K562 (cell line): Measurements from ENCODE around the gene DENND6A. TPM values are rescaled to one million over a fixed set of nuclear protein-coding genes. Genes with fewer than 3 reads are reported as not detected.

ENCODE experiments used
- ATAC-seq: fragments of 200-7000 bp; cut with Tn5 transposase; 3 replicates; pipeline ENCODE4 v1.9.1; 2020; ENCODE audit warnings: moderate library complexity
- BruUV-seq: library from RNA; stranded (reverse); fragments of 400-500 nt; replicated peaks from 2 replicates; lab custom pipeline; 2021; lab: Mats Ljungman, UMichigan
- CTCF ChIA-PET: fragments of 300-600 bp; formaldehyde crosslinking; extraction: SDS; loops from one replicate; lab custom pipeline; 2021; ENCODE audit warnings: low intra/inter-chr PET ratio; lab: Yijun Ruan, JAX
- POLR2A ChIA-PET: fragments of 300-600, 350-650 bp; sonication (Branson Sonifier 250); formaldehyde crosslinking; extraction: SDS; loops from one replicate; lab custom pipeline; 2021; ENCODE audit warnings: antibody characterized with exemption, inconsistent platforms; lab: Yijun Ruan, JAX
- DNase-seq, 4 experiments: peaks; one replicate each; pipeline versions ENCODE4 v3.0.0 to v3.0.0-alpha.2; 2011 to 2018; ENCODE audit warnings: low spot score in 3 of 4, mixed read lengths in 3 of 4; ENCODE audit errors: extremely low read depth in 1 of 4
- FAIRE-seq: peaks from 2 replicates; lab custom pipeline; 2011; peaks lifted over from hg19 to GRCh38; lab: Jason Lieb, UNC
- H2AFZ ChIP-seq: 2 replicates; pipeline ENCODE4 v1.6.0; 2011; ENCODE audit warnings: low read depth, low read length, control low read depth, inconsistent platforms
- H3K27ac ChIP-seq: fragments of 200-600 bp; 3 replicates; pipeline ENCODE4 v1.8.0; 2011; ENCODE audit warnings: low read depth, mild to moderate bottlenecking, control low read depth, inconsistent platforms, low read length, moderate library complexity, mixed read lengths; ENCODE audit errors: extremely low read depth
- H3K27me3 ChIP-seq, 2 experiments: fragments of 300-600 bp in 1 of 2; 2 replicates in 1 of 2; 3 replicates in 1 of 2; pipeline versions ENCODE4 v1.6.0 to v1.8.0; 2011; ENCODE audit warnings: inconsistent platforms in 2 of 2, low read length in 2 of 2, mild to moderate bottlenecking in 1 of 2, mixed read lengths in 1 of 2, moderate library complexity in 1 of 2; ENCODE audit not compliant: control insufficient read depth in 2 of 2, insufficient read depth in 2 of 2
- H3K36me3 ChIP-seq: fragments of 300-600 bp; 3 replicates; pipeline ENCODE4 v1.8.0; 2011; ENCODE audit warnings: mild to moderate bottlenecking, low read length, inconsistent platforms; ENCODE audit not compliant: control insufficient read depth, insufficient read depth
- H3K4me1 ChIP-seq, 2 experiments: fragments of 200-600 bp in 1 of 2; replicated peaks in 1 of 2; 2 replicates in 1 of 2; 3 replicates in 1 of 2; pipeline versions ENCODE4 v1.5.1 to v1.8.0; 2011; ENCODE audit warnings: inconsistent platforms in 2 of 2, low read length in 2 of 2, mild to moderate bottlenecking in 1 of 2, mixed read lengths in 1 of 2, moderate library complexity in 1 of 2; ENCODE audit not compliant: control insufficient read depth in 2 of 2, insufficient read depth in 2 of 2
- H3K4me2 ChIP-seq: 2 replicates; pipeline ENCODE4 v1.6.1; 2011; ENCODE audit warnings: low read length, control low read depth, inconsistent platforms, mixed read lengths; ENCODE audit not compliant: insufficient read depth
- H3K4me3 ChIP-seq: fragments of 200-600 bp; sonication (generic), shearing (Covaris generic); 2 replicates; pipeline ENCODE4 v1.5.1; 2016; ENCODE audit warnings: control low read depth, inconsistent platforms
- H3K79me2 ChIP-seq: fragments of 200-600 bp; 3 replicates; pipeline ENCODE4 v1.8.0; 2011; ENCODE audit warnings: low read length, inconsistent platforms; ENCODE audit not compliant: control insufficient read depth, insufficient read depth
- H3K9ac ChIP-seq, 2 experiments: 2 replicates each; pipeline versions ENCODE4 v1.6.0 to v1.6.1; 2011; ENCODE audit warnings: low read depth in 2 of 2, low read length in 2 of 2, control low read depth in 1 of 2, inconsistent platforms in 1 of 2, mild to moderate bottlenecking in 1 of 2, mixed read lengths in 1 of 2; ENCODE audit not compliant: insufficient read depth in 1 of 2
- H3K9me1 ChIP-seq: one replicate; pipeline ENCODE4 v1.6.0; 2011; ENCODE audit warnings: inconsistent platforms, mild to moderate bottlenecking, low read length, moderate library complexity; ENCODE audit not compliant: control insufficient read depth, insufficient read depth
- H3K9me3 ChIP-seq: replicated peaks from 2 replicates; pipeline ENCODE4 v1.5.1; 2011; ENCODE audit warnings: low read depth, low read length, inconsistent platforms; ENCODE audit not compliant: control insufficient read depth, insufficient read depth
- H4K20me1 ChIP-seq: replicated peaks from 2 replicates; pipeline ENCODE4 v1.6.1; 2011; ENCODE audit warnings: low read length, inconsistent platforms, mixed read lengths; ENCODE audit not compliant: control insufficient read depth, insufficient read depth
- ATF1 ChIP-seq, 2 experiments: fragments of 450-650 bp in 1 of 2; IDR thresholded peaks; 2 replicates each; pipeline ENCODE4 v1.6.1; 2016; ENCODE audit warnings: missing compliant biosample characterization in 1 of 2, missing genetic modification characterization in 1 of 2
- CCNT2 ChIP-seq: IDR thresholded peaks from 2 replicates; pipeline ENCODE4 v1.6.1; 2011; ENCODE audit warnings: borderline replicate concordance, low read depth, mild to moderate bottlenecking, moderate library complexity, mixed read lengths, low read length; ENCODE audit not compliant: insufficient read length; ENCODE audit errors: extremely low read depth
- CTCFL ChIP-seq: IDR thresholded peaks from 2 replicates; pipeline ENCODE4 v1.6.1; 2011; ENCODE audit warnings: borderline replicate concordance, low read depth, mild to moderate bottlenecking, moderate library complexity, low read length; ENCODE audit not compliant: insufficient read depth, poor library complexity, severe bottlenecking
- EHMT2 ChIP-seq: fragments of 450-650 bp; IDR thresholded peaks from 2 replicates; pipeline ENCODE4 v1.6.1; 2018; ENCODE audit warnings: antibody characterized with exemption
- HDAC2 ChIP-seq: fragments of 450-650 bp; IDR thresholded peaks from 2 replicates; pipeline ENCODE4 v1.6.1; 2016; ENCODE audit warnings: mild to moderate bottlenecking
- NR2C1 ChIP-seq, 2 experiments: fragments of 450-650 bp; IDR thresholded peaks; 2 replicates each; pipeline ENCODE4 v1.6.1; 2017; ENCODE audit warnings: mild to moderate bottlenecking in 2 of 2, antibody characterized with exemption in 1 of 2, inconsistent platforms in 1 of 2, missing compliant biosample characterization in 1 of 2, missing genetic modification characterization in 1 of 2
- PHTF2 ChIP-seq: fragments of 250-450 bp; sonication (Bioruptor Pico); IDR thresholded peaks from 2 replicates; pipeline ENCODE4 v1.5.0; 2021; ENCODE audit warnings: mild to moderate bottlenecking
- RBM25 ChIP-seq: fragments of 200-400 bp; formaldehyde crosslinking; IDR thresholded peaks from 2 replicates; pipeline ENCODE4 v1.6.1; 2018; ENCODE audit warnings: low read length, low read depth, moderate library complexity; ENCODE audit not compliant: severe bottlenecking
- RHOXF2B ChIP-seq: fragments of 250-450 bp; sonication (Bioruptor Pico); conservative IDR thresholded peaks from 2 replicates; pipeline ENCODE4 v1.5.1; 2021
- TEAD4 ChIP-seq, 2 experiments: sonication (generic) in 1 of 2; formaldehyde crosslinking in 1 of 2; IDR thresholded peaks; 2 replicates each; pipeline versions ENCODE4 v1.6.1 to v1.8.0; 2012 to 2022; ENCODE audit warnings: borderline replicate concordance in 1 of 2, inconsistent platforms in 1 of 2, low read length in 1 of 2, mild to moderate bottlenecking in 1 of 2, missing genetic modification reagents in 1 of 2
- TRIM24 ChIP-seq, 2 experiments: fragments of 450-650 bp; IDR thresholded peaks; 2 replicates each; pipeline ENCODE4 v1.6.1; 2016
- TRIM28 ChIP-seq: fragments of 450-650 bp; IDR thresholded peaks from 2 replicates; pipeline ENCODE4 v1.6.1; 2017
- ZNF121 ChIP-seq: sonication (generic); formaldehyde crosslinking; conservative IDR thresholded peaks from 2 replicates; pipeline ENCODE4 v1.8.0; 2022; ENCODE audit warnings: missing genetic modification reagents
- ZNF644 ChIP-seq: fragments of 200-800 bp; sonication (Bioruptor generic); IDR thresholded peaks from 2 replicates; pipeline ENCODE4 v1.6.1; 2016; ENCODE audit warnings: low read depth, missing genetic modification characterization, missing compliant biosample characterization
- WGBS: fragments of 100-300 bp; shearing (Covaris generic); methylation state at CpG from one replicate; pipeline ENCODE4 v1.1.6; 2016; ENCODE audit warnings: low coverage, mixed read lengths; ENCODE audit not compliant: insufficient coverage; ENCODE audit errors: missing lambda C conversion rate; 5-methylcytosine and 5-hydroxymethylcytosine counted together
- in situ Hi-C: fragments of 300-500 bp; cut with MboI; formaldehyde crosslinking; loops from 4 replicates; pipeline ENCODE4 v1.15.0; 2018; ENCODE audit warnings: inconsistent platforms, mixed read lengths
- intact Hi-C: fragments of 100-400 bp; cut with micrococcal nuclease; formaldehyde crosslinking; loops from 2 replicates; pipeline ENCODE4 v1.14.2; 2022
- polyA plus RNA-seq, 8 experiments: library from polyadenylated mRNA; depleted of rRNA in 4 of 8; stranded (reverse) in 5 of 8; unstranded in 3 of 8; fragments of >200 nt; fragmentation: Nextera tagmentation in 2 of 8; fragmentation: Illumina TruSeq in 1 of 8; extraction: Ambion mirVana in 2 of 8; extraction: Trizol in 1 of 8; gene quantifications; 2 replicates each; pipeline versions ENCODE4 v1.2.1 to v1.2.3, GENCODE V29; 2011 to 2014; ENCODE audit warnings: inconsistent platforms in 1 of 8, missing spikeins in 1 of 8
- total RNA-seq, 7 experiments: library from RNA; depleted of rRNA in 6 of 7; stranded (reverse); fragments of >200 nt in 6 of 7; fragmentation: Illumina TruSeq in 2 of 7; extraction: Trizol in 2 of 7; gene quantifications; 2 replicates each; pipeline versions ENCODE4 v1.2.1 to v1.2.3, GENCODE V29; 2011 to 2021; ENCODE audit warnings: low replicate concordance in 1 of 7

DENND6A gene
- total and polyA plus RNA-seq, 9 of the 15 experiments (the other 6 are each of a cell fraction or from before 2014, with no cell fraction given), result 1.5 to 12.7 (median 7.1) TPM

- no peak for ATAC-seq
- H3K27ac ChIP-seq, result no peak overlapping the region
- peaks cover 4 to 7% of the 10 kb centered on the region in 2 experiments; a peak in 3 of 5 replicates for H3K4me1 ChIP-seq
- no peaks in the 10 kb centered on the region for H4K20me1 ChIP-seq
- no peaks in the 10 kb centered on the region for H3K36me3 ChIP-seq
- intact Hi-C loops, result loop anchor here (5.0 kb wide), 2 partner anchors 68 to 92 kb away; partner anchors contain the start of genes ARF4 and SLMAP
- TF ChIP-seq ZNF121, result peak; percentile 76
- no peak for TF ChIP-seq RHOXF2B (CRISPR knock-in tag)
- peak; percentile 9 for TF ChIP-seq RBM25
- H3K27me3 ChIP-seq, result no peaks in the 10 kb centered on the region
- H2AFZ ChIP-seq, result no peak overlapping the region
- peak; percentile 37 for FAIRE-seq
- POLR2A ChIA-PET, result interaction anchor here (0.7 to 1.4 kb wide), 7 partner anchors 9 to 1009 kb away, joined by 3 to 6 read pairs (median 3); partner anchors contain the start of genes ARF4 and SLMAP
- no peak overlapping the region for H3K9ac ChIP-seq
- peaks cover 66% of the 10 kb centered on the region for H3K79me2 ChIP-seq
- H3K9me1 ChIP-seq, result no peaks in the 10 kb centered on the region
- WGBS, result 64% methylated on average over 4 of the region's 4 CpGs
- no peaks in the 10 kb centered on the region for H3K9me3 ChIP-seq
- peak in 2 of 4 experiments; percentile 11 to 15 for DNase-seq
- no peak overlapping the region for H3K4me2 ChIP-seq
- H3K4me3 ChIP-seq, result no peak overlapping the region
- in situ Hi-C loops, result no loop called here
- no TSS peak for BruUV-seq
- CTCF ChIA-PET, result no interaction called here
These were observed 3.4 kb downstream of the DENND6A start for GRCh38 chr3:57689367-57690053.

DNA sequence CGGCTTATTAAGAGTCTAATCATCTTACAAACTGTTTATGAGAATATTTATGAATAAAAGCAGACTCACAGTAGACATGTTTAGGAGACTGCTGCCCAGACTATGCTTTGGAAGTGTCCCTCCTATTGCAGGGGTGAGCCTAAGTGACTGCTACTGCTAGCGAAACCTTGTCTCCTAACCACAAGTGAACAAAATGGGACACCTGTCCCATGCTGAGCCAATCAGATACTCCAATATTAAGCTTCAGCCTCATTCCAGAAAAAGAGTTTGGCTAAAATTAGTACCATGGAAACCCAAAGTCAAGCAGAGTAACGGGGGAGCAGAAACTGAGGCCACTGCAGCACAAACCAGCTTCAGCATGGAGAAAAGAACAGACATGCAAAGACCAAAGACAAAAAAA is 4.6 kb downstream of the DENND6A start:
- Histone ChIP-seq H3K4me2 (no peak overlapping the region), H3K79me2 (peaks cover 62% of the 10 kb centered on the region), H3K4me1 (peaks cover 3 to 4% of the 10 kb centered on the region in 2 experiments; a peak in 3 of 5 replicates), H3K27me3 (no peaks in the 10 kb centered on the region), H3K9me3 (no peaks in the 10 kb centered on the region), H4K20me1 (no peaks in the 10 kb centered on the region), H3K27ac (no peak overlapping the region), H3K9ac (no peak overlapping the region), H3K36me3 (no peaks in the 10 kb centered on the region), H3K9me1 (no peaks in the 10 kb centered on the region), H2AFZ (no peak overlapping the region), H3K4me3 (no peak overlapping the region)
- 85% methylated on average over 2 of the region's 3 CpGs for WGBS
- no peak for DNase-seq
- BruUV-seq, result no TSS peak
- intact Hi-C loops (no loop called here), in situ Hi-C loops (no loop called here)
- CTCF ChIA-PET, result no interaction called here
- FAIRE-seq, result no peak
- POLR2A ChIA-PET, result no interaction called here
- no peak for ATAC-seq
- TF ChIP-seq TRIM24 (IDR thresholded peaks at IDR 0.05) (no peak), CCNT2 (no peak), PHTF2 (CRISPR knock-in tag) (no peak), TRIM28 (no peak), EHMT2 (no peak), ZNF644 (tag) (no peak), ATF1 (CRISPR knock-in tag; IDR thresholded peaks at IDR 0.05) (no peak), ATF1 (tag; IDR thresholded peaks at IDR 0.05) (no peak), CTCFL (no peak), HDAC2 (no peak), NR2C1 (IDR thresholded peaks at IDR 0.05) (no peak), NR2C1 (tag; IDR thresholded peaks at IDR 0.05) (no peak), TEAD4 (IDR thresholded peaks at IDR 0.05; ENCODE audit: low read length) (no peak), TEAD4 (CRISPR knock-in tag; IDR thresholded peaks at IDR 0.05; ENCODE audit: borderline replicate concordance) (no peak)
